Measurements from ENCODE around the gene HECTD1. TPM values are rescaled to one million over a fixed set of nuclear protein-coding genes. Genes with fewer than 3 reads are reported as not detected.

Gene HECTD1
- total RNA-seq, 1 experiment from 2014 or later: 101 TPM

DNA sequence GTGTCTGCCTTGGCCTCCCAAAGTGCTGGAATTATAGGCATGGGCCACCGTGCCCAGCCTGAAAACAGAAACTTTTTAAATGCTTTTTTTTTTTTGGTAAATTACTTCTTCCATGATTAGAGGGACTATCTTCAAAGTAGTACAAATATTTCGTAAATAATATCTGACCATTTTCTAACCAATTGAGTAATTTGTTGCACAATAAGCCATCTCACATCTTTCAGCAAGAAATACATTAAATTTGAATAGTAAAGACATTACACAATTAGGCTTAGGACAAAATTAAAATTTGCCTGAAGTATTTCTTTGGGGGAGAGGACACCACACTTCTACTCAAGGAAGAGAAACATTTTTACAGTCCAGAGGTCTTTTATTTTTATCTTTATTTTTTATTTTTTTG is 96.7 kb downstream of the HECTD1 start:
- Histone ChIP-seq H3K4me3 (ENCODE audit: low read depth in 2 of 2, low read length in 2 of 2) (no peak overlapping the region), H3K4me1 (ENCODE audit: control insufficient read depth, insufficient read depth, low read length) (no peaks in the 10 kb centered on the region), H3K27me3 (ENCODE audit: control insufficient read depth, insufficient read depth, low read length) (no peaks in the 10 kb centered on the region), H3K27ac (ENCODE audit: low read length) (no peak overlapping the region), H3K36me3 (ENCODE audit: control insufficient read depth, insufficient read depth, low read length) (peaks cover 43% of the 10 kb centered on the region), H3K9me3 (ENCODE audit: control insufficient read depth, insufficient read depth, low read depth, low read length) (no peaks in the 10 kb centered on the region)
- in situ Hi-C loops (cut with HindIII; ENCODE audit: low pct_unique_long_range_greater_than_20kb, low sequenced_read_pairs) (no loop called here), intact Hi-C loops (cut with micrococcal nuclease; ENCODE audit: unreplicated experiment) (no loop called here)
- TF ChIP-seq POLR2AphosphoS5 (IDR thresholded peaks at IDR 0.05; ENCODE audit: low read depth, low read length) (no peak), TCF7L2 (IDR thresholded peaks at IDR 0.05; ENCODE audit: low read depth, low read length) (no peak), SIN3A (IDR thresholded peaks at IDR 0.05; ENCODE audit: borderline replicate concordance, insufficient read depth, low read depth, low read length) (no peak)
- TF ChIP-seq, protein P1, sequence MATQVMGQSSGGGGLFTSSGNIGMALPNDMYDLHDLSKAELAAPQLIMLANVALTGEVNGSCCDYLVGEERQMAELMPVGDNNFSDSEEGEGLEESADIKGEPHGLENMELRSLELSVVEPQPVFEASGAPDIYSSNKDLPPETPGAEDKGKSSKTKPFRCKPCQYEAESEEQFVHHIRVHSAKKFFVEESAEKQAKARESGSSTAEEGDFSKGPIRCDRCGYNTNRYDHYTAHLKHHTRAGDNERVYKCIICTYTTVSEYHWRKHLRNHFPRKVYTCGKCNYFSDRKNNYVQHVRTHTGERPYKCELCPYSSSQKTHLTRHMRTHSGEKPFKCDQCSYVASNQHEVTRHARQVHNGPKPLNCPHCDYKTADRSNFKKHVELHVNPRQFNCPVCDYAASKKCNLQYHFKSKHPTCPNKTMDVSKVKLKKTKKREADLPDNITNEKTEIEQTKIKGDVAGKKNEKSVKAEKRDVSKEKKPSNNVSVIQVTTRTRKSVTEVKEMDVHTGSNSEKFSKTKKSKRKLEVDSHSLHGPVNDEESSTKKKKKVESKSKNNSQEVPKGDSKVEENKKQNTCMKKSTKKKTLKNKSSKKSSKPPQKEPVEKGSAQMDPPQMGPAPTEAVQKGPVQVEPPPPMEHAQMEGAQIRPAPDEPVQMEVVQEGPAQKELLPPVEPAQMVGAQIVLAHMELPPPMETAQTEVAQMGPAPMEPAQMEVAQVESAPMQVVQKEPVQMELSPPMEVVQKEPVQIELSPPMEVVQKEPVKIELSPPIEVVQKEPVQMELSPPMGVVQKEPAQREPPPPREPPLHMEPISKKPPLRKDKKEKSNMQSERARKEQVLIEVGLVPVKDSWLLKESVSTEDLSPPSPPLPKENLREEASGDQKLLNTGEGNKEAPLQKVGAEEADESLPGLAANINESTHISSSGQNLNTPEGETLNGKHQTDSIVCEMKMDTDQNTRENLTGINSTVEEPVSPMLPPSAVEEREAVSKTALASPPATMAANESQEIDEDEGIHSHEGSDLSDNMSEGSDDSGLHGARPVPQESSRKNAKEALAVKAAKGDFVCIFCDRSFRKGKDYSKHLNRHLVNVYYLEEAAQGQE (IDR thresholded peaks at IDR 0.05; ENCODE audit: insufficient read depth in 1 of 2, low read depth in 2 of 2, low read length in 1 of 2): no peak
- TF ChIP-seq, protein P2, sequence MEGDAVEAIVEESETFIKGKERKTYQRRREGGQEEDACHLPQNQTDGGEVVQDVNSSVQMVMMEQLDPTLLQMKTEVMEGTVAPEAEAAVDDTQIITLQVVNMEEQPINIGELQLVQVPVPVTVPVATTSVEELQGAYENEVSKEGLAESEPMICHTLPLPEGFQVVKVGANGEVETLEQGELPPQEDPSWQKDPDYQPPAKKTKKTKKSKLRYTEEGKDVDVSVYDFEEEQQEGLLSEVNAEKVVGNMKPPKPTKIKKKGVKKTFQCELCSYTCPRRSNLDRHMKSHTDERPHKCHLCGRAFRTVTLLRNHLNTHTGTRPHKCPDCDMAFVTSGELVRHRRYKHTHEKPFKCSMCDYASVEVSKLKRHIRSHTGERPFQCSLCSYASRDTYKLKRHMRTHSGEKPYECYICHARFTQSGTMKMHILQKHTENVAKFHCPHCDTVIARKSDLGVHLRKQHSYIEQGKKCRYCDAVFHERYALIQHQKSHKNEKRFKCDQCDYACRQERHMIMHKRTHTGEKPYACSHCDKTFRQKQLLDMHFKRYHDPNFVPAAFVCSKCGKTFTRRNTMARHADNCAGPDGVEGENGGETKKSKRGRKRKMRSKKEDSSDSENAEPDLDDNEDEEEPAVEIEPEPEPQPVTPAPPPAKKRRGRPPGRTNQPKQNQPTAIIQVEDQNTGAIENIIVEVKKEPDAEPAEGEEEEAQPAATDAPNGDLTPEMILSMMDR (IDR thresholded peaks at IDR 0.05): no peak
- POLR2A ChIA-PET: no interaction called here
- ATAC-seq (no peak), DNase-seq (ENCODE audit: low read depth, low spot score) (no peak)
- BruUV-seq (replicated peaks): no TSS peak
- CTCF ChIA-PET: no interaction called here

- in situ Hi-C loops (cut with HindIII; ENCODE audit: low pct_unique_long_range_greater_than_20kb, low sequenced_read_pairs): no loop called here
- DNase-seq (ENCODE audit: low read depth, low spot score): no peak
Observed at GRCh38 chr14:31109257-31109656, 98.3 kb downstream of the HECTD1 start.

More at GRCh38 chr14:31109257-31109656, 98.3 kb downstream of the HECTD1 start:
- H3K27ac ChIP-seq (ENCODE audit: low read length): no peak overlapping the region
- intact Hi-C loops (cut with micrococcal nuclease; ENCODE audit: unreplicated experiment): no loop called here
- no peaks in the 10 kb centered on the region for H3K27me3 ChIP-seq (ENCODE audit: control insufficient read depth, insufficient read depth, low read length)
- peaks cover 43% of the 10 kb centered on the region for H3K36me3 ChIP-seq (ENCODE audit: control insufficient read depth, insufficient read depth, low read length)
- CTCF ChIA-PET: no interaction called here
- H3K4me1 ChIP-seq (ENCODE audit: control insufficient read depth, insufficient read depth, low read length): no peaks in the 10 kb centered on the region
- no peaks in the 10 kb centered on the region for H3K9me3 ChIP-seq (ENCODE audit: control insufficient read depth, insufficient read depth, low read depth, low read length)
- no peak for ATAC-seq
- POLR2A ChIA-PET: no interaction called here
- TF ChIP-seq SIN3A (IDR thresholded peaks at IDR 0.05; ENCODE audit: borderline replicate concordance, insufficient read depth, low read depth, low read length) (no peak), POLR2AphosphoS5 (IDR thresholded peaks at IDR 0.05; ENCODE audit: low read depth, low read length) (no peak), TCF7L2 (IDR thresholded peaks at IDR 0.05; ENCODE audit: low read depth, low read length) (no peak)
- TF ChIP-seq, protein P1 (IDR thresholded peaks at IDR 0.05; ENCODE audit: insufficient read depth in 1 of 2, low read depth in 2 of 2, low read length in 1 of 2): no peak
- TF ChIP-seq, protein P2 (IDR thresholded peaks at IDR 0.05): no peak
- no TSS peak for BruUV-seq (replicated peaks)
- no peak overlapping the region for H3K4me3 ChIP-seq (ENCODE audit: low read depth in 2 of 2, low read length in 2 of 2)

All from Panc1 (cell line).